ENCODE results near the gene RAPGEF4.
"Not testable (repeated sequence)": the region's sequence is repeated elsewhere in the genome, so short reads cannot be mapped to it uniquely, and the experiment has no call there.

The RAPGEF4 gene

DNA sequence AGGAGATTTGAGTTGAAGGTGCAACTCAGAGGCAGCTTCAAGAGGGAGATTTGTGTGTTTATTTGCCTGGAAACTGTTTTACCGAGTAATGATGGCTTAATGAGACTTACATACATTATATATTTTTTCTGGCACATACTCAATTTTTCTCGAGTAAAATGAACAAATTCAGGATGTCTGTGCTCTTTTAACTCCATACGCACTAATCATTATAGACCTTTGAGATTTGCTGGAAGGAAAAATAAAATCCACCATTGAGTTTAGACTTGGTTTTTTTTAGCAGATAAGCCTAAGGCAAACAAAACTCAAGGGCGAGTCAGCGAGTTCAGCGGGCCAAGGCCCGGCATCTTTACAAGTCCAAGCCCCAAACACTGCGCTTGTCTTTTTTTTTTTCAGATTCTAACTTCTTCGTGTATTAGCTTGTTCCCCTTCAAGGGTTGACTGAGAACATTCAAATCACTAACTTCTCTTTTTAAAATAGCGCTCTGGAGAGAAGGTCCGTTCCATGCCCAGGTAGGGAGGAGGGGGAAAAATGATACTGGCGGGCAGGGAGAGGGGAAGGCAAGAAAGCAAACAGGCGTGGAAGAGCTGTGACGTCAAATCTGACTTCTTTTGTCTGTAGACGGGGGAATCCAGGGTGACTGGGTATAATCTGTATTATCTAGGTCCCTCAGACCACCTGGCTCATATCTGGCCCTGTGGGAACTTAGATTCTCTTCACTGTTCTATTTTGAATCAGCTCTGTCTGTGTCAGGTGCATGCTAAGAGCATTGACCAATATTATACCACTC is 267.3 kb downstream of the RAPGEF4 start:
- no peak for DNase-seq

DNA sequence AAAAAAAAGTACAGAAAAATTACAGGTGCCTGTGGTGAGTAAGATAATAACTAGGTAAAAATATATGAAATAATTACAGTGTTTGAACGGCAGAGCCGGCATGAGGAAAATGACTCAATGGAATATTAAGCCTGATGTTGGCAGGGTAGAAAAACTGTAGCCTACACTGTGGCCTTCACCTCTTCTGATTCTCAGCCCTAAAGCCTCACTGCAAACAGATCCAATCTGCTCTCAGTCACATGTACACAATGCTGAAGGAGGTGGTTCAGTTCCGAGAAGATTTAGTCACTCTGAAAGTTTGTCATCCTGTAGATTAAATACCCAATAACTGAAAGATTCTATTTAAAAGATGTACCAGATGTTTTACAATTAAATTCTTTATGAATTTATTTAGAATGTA is 273.1 kb downstream of the RAPGEF4 start:
- no peak for DNase-seq

DNA sequence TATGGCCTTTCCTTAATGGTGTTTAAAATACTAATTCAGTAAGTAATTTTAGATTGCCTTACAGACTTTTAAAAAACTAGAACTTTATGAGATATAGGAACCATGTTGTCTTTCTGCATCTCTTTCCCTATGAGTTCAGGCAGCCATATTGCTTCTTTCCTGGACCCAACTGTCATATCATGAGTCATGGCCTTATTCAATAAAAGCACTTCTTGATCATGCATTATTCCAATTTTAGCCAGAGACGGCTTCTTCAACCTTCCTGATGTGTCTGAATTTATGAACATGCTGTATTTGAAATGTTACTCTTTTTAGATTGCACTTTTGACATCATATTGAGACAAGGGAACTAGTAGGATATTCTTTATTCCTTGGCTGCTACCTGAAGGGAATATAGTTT is 274.6 kb downstream of the RAPGEF4 start:
- DNase-seq = no peak

DNA sequence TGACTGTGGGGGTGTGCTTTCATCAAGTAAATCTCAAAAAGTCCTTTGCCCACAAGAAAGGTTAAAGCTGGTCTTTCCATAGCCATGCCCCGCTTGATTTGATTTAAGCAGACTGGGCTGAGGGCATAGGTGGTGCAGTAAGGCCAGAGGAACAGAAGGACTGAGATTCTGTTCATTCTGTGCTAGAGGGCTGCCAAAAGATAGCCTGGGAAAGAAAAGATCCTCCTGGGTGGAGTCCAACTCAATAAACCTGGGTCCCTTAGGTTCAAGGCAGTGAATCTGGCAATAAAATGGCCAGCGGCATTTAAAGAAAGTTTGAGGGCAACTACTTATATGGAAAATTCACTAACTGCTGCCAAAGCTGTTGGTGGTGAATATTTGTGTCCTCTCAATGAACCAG is 280.8 kb downstream of the RAPGEF4 start:
- DNase-seq = no peak

DNA sequence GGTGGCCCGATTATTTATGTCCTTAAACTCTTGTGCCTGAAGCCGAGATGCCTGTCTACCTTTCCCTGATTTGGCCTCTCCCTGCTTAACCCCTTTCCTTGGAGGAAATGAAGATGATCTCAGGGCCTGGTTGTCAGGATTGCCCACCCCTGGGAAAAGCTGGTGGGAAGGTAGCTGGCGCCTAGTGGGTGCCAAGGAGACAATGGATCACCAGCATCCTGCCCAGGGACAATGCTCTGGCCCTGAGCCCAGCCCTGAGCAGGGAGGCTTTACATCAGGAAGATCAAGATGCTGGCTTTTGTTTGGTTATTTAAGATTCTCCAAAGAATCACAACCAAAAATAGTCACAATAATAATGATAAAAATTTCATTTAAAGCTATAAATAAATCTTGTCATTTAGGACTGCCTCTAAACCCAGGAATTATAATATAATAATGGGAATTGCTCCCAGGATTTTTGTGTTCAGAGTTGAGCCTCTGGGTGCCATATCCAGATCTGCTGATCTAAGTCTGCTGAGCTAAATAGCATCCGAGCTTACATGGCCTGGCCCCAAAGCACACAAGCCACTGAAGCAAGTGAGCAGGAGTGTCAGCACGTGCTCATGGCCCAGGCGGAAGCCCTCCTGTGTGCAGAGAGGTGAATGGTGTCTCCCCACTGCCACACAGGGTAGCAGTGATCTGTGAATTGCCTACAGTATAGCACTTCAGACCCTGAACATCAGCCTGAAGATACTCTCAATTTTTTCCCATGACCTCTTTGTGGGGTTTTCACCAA is 282.2 kb downstream of the RAPGEF4 start:
- no peak for DNase-seq

DNA sequence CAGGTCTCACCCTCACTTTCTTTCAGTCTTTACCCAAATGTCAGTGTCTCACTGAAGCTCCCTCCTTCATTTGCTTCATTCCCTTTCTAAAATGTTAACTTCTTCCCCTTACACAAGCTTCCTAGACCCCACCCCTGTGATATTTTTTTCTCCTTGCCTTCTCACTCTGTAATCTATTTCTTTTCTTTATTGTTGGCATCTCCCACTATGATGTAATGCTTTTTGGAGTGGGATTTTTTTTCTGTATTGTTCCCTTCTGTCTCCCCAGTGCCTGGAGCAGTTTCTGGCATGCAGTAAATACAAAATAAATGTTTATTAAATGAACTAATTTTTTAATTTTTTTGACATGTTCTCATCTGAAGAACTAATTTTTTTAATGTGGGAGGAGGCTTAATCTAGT is 284.1 kb downstream of the RAPGEF4 start:
- DNase-seq = no peak

DNA sequence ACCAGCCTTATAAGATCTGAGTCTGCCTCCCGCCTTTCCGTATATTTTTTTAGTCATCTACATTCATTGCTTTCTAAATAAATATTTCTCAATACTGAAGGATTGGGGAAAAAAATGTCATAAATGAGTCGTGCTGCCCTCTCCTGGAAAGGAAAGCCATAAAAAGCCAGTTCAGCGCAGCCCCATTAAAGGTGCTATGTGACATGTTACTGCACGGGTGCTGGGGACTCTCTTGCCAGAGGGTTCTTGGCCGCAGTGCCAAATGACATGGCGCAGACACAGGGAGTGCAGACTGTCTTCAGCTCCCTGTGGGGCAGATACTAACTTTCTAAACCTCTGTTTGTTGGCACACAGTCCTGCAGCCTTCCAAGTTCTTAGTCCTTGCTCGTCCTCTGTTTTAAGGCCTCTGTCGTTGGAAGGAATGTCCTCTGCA is 286.3 kb downstream of the RAPGEF4 start:
- DNase-seq = peak; percentile 44

DNA sequence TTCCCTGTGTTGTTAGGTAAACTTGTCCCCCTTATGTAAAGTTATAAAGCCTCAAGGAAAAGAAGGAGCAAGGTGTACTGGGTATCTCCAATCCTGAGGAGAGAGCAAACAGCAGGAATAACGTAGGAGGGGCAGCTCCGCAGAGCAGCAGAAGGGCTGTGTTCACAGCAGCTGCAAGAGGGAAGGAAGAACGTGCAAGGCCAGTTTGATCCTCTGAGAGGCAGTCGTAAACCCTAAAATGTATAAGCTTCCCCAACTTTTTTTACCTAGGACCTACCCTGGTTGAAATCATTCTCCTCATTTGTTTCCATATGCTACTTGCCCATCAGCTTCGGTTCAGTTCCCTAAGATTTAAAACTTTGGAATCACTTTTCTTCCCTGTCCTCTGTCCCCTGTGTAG is 288.1 kb downstream of the RAPGEF4 start:
- DNase-seq = no peak

DNA sequence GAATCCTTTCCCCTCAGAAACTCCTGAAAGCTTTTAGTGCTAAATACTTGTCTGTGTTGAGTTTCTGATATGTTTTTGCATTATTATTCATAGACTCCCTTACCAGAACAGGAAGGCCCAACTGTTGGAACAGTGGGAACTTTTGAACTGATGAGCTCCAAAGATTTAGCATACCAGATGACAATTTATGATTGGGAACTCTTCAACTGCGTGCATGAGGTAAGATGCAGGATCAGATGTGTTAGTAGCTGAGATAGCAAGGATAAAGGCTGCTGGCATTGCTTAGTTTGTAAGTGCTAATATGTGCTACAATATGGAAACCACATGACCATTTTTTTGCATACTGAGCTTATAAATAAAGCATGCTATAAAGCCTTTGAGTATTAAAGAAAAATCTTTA is 290.8 kb downstream of the RAPGEF4 start:
- no peak for DNase-seq

DNA sequence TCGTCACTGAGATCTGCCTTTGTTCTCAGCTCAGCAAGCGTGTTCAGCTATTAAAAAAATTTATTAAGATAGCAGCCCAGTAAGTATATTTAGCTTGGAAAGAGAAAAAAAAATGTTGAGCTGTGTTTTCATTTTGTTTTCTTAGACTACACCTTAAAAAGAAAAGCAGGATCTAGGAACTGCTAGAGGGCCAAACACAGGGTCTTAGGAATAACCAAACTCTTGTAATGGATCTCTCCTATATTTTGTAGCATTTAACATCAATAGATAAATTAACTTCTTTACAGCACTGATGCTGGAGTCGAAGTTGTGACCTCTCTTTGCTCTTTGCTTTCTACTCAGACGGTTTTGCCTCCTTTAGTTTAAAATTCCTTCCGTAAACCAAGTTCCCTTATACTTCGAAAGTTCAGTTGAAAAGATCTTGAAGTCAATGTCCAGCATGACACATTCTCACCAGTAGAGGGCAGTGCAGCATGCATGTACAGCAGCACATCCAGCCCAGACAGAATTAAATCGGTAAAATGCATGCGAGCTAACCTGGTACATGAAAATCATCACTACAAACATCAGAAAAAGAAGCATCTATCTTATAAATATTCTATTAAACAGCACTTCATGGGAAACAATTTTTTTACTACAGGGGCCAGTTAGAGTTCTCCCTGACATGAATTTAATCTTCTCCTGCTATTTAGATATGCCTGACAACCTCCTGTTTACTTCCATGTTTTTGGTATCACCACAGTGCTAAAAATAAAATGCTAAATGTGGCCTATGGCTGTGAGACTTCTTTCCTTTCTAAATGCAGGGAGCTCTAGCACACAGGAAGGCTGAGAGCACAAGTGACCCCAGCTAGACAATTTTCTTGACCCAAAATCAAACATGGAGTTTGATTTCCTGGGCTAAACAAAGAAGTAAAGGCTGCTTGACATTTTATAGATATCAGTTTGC is 291.8 kb downstream of the RAPGEF4 start:
- DNase-seq = peak; percentile 86

DNA sequence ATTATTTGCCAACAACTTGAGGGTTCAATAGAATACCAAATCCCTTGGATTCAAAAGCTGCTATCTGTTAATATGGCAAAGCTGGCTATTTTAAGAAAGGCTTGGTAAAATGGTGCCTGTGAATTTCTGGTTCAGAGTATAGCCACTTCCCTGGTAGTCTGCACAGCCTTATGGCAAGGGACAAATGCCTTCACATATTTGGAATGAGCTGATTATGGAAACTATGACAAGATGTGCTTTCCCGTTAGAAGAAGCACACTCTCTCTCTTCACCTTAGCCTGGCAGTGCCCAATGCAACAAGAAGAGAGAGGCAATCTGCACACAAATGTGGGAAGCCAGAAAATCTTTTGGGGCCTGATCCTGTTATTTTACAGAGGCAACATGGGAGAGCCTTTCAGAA is 292.5 kb downstream of the RAPGEF4 start:
- no peak for DNase-seq

DNA sequence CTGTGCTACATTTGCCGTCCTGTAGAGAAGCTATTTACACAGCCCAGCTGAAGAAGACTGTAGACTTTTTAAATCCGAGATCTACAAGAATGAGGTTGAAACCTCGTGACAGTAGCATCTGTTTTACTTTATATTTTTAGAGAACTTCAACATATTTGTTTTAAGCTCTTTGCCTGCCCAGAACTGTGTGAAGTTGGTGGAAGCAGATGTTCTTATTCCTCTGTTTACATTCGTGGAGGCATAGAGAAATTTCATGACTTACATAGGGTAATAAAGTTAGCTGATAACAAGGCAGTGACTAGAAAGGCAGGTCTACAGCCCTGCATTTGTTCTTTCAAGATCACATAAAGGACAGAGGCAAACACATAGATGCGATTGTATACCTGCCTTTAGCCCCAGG is 293.0 kb downstream of the RAPGEF4 start:
- peak; percentile 36 for DNase-seq

DNA sequence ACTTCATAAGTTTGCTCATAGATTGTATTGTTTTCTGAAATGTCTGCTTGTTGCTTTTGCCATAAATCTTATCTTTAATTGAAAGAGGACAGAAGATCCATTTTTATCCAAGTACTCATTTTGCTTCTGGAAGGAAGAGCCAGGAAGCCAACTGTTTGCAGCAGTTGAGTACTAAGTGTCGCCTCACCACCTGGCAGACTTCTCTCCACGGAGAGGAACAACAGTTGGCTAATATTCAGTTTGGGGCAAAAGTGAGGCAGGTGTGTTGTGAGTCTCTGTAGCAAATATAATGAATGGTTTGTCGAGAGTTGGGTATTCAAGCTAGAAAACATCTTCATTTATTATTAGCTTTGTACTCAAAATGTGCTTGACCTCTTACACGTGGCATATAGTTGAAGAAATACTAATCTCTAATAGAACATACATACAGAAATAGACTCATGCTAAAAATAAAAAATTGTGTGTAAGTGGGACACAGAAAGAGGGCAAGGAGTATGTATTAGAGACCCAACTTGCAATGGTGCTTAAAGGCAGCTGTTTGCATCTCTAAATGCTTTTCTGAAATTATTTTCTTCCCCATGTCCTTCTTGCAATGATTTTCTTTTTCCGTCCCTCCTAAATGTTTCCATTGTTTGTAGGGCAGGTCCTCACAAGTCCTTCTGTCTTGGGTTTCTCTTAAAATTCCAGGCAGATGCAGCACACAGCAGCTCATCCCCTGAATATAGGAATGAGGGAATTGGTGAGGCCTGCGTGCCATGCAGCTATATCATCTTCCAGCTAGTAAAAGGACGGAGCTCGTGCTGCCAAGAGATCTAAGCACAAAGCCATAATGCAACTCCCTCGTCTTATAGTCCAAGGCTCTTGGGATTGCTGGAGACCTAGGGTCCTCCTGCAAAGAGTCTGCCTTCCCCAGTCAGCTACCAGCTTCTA is 295.2 kb downstream of the RAPGEF4 start:
- DNase-seq = peak; percentile 29

DNA sequence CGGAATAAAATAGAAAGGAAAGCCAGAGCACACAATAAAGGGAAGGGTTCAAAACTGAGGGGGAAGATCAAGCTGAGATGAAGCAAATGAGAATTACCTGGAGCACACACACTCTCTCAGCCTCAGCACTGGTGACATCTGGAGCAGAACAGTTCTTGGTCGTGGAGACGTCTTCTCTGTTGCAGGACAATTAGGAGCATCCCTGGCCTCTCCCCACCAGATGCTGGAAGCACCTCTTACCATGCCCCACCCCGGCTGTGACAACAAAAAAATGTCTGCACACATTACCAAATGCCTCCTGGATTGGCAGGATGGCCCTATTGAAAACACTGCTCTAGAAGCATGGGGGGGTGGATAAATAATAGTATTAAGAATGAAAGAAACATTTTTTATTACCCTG is 296.4 kb downstream of the RAPGEF4 start:
- DNase-seq = no peak

DNA sequence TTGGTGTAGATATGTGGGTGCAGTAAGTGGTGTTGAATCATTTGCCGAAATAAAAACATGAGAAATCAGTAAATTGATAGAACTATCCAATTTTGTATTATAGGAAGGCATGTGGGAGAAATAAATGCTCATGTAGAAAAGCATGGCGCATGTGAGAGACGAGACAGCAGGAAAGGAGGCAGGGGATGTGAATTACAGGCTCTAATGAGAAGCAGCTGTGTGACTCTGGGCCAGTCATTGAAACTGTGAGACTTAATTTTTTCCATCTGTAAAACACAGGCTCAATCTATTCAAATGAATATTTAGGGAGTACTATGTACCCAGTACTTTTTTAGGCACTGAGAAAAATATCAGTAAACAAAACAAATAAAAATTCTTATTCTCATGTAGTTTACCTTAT is 297.4 kb downstream of the RAPGEF4 start:
- DNase-seq = peak; percentile 82

DNA sequence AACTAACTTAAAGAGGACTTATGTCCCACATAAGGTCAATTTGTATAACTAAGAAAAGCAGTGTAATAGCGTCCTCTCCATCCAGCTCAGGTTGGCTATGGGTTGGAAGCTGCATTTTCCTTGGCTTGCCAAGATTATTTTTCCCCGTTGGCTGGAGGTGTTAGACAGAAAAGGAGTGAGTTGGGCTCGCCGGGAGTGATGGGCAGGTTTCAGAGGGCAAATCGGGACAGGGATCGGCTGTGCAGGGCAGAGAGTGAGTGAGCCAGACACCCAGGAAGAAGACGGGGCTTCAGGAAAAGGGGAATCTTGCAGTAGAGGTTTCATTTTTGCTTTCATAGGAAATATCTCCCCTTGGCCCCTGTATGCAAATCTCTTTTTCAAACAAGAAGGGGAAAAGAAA is 298.5 kb downstream of the RAPGEF4 start:
- DNase-seq = no peak

DNA sequence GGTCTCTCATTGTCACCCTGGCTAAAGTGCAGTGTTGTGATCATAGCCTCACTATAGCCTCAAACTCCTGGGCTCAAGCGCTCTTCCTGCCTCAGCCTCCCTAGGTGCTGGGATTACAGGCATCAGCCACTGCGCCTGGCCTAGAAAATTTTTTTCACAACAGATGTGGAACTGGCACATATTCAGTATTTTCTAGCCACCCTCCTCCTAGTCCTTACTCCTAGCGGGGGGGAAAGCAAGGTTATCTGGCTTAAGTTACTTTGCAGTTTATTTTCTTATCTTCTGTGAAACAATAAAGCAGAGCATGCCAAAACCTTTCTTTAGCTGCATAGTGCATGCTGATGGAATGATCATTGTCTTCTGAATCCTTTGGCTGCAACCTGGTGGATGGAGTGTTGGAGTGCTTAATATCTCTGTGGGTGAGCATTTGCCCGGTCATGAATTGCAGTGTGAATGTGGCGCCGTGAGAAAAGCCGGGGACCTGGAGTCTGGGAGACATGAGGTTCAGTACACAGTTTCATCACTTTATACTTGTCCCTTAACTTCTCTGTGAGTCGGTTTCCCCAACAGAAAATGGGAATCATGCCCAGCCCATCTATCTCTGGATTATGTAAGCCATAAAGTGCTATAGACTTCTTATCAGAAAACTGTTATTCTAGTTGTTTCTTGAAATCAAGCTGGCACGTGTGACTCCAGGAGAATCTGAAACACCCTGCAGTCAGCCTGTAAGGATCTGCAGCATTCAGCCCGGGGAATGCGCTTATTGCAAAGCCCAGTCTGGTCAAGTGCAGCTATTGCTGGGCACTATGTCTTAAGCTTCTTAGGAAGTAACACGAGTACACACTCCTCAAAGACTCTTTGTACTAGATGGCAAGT is 301.8 kb downstream of the RAPGEF4 start:
- no peak for DNase-seq

DNA sequence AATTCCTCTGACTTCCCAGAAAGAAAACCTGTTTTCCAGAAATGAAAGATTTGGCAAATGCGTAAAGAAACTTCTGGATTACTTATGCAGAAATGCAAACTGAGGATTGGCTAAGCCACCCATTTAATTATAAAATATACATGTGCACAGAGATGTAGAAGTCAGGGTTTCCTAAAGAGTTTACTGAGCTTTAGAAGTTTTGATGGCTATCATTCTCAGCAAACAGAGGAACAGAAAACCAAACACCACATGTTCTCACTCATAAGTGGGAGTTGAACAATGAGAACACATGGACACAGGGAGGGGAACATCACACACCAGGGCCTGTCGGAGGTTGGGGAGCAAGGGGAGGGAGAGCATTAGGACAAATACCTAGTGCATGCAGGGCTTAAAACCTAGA is 302.6 kb downstream of the RAPGEF4 start:
- not testable (repeated sequence) for DNase-seq

DNA sequence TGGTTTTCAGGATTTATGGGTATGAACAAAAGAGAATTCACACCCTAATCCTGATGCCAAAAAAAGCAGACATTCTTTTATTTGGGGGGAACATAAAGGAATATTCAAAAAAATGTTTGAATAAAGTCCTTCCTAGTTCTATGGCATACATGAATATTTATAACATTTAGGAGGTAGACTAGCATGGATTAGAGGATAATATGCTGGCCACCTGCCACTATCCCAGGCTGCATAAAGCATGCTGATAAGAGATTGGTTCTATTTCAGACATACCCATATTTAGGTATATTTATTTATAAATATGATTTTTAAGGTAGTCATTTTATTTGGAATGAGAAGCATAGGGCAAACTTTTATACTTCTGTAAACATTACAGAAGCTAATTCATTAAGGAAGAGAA is 305.1 kb downstream of the RAPGEF4 start:
- no peak for DNase-seq

DNA sequence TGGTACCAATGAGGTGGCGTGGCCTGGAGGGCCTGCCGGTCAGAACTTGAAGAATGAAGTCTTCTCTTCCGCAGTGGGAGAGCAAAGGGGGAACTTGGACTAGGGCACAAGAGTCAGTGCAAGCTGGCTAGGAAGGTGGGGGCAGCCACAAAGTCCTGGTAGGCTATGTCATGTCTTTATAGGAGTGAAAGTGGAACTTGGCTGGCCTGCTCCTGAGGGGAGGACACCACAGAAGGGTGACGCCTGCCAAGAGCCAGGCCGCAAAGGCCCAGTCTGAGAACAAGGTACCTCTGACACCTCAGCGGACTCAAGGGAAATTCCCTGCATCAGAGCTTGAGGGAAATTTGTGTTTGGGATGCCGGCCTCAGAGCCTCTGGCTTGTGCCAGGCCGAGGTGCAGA is 307.8 kb downstream of the RAPGEF4 start:
- DNase-seq = no peak

DNA sequence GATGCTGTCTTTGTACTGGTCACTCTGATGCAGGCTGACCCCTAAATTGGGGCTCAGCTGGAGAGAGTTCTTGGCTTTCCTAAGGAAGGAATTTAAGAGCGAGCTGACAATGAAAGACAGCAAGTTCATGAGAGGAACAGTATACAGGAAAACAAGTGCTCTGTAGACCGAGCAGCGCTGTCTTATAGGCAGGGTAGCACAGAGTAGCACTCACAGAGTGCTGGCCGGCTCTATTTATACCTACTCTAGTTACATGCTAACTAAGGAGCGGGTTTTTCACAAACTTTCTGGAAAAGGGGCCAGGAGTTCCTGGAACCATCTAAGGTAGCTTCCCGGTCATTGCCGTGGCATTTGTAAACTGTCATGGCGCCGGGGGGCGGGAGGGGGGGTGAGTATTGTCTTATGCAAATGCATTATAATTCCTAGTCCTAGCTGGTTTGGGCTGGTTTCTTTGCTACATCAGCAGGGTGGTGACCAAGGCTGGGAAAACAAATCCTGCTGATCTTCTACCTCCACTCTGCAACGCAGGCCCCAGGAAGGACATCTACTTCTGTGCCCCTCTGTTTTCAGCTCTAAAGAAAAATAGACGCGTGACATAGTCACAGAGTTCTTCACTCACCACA is 308.4 kb downstream of the RAPGEF4 start:
- DNase-seq = no peak

All from fibroblast of skin of right biceps (primary cell).